PC-9 (cell line): ENCODE measurements around the gene PTGR3. TPM values are rescaled to one million over a fixed set of nuclear protein-coding genes. Genes with fewer than 3 reads are reported as not detected.

Experiments
- BruUV-seq: library from RNA; stranded (reverse); fragments of 400-500 nt; replicated peaks from 2 replicates; lab custom pipeline; 2021; lab: Mats Ljungman, UMichigan
- CTCF ChIA-PET: fragments of 300-600 bp; sonication (Branson Sonifier 250); formaldehyde crosslinking; loops from one replicate; lab custom pipeline; 2022; ENCODE audit warnings: antibody characterized with exemption; lab: Charles Lee
- POLR2A ChIA-PET: fragments of 300-600 bp; sonication (Branson Sonifier 250); formaldehyde crosslinking; loops from one replicate; lab custom pipeline; 2022; ENCODE audit warnings: antibody characterized with exemption; ENCODE audit not compliant: unreplicated experiment; lab: Charles Lee
- DNase-seq, 2 experiments: peaks; one replicate each; pipeline versions ENCODE4 v3.0.0 to v3.0.0-alpha.2; 2015 to 2022; ENCODE audit warnings: mixed read lengths in 1 of 2
- H2AFZ ChIP-seq: fragments of 200-600 bp; sonication (generic); 2 replicates; pipeline ENCODE4 v1.8.1; 2017; ENCODE audit warnings: antibody characterized with exemption
- H3F3A ChIP-seq: fragments of 200-600 bp; sonication (generic); 2 replicates; pipeline ENCODE4 v1.8.1; 2017; ENCODE audit warnings: antibody characterized with exemption, mild to moderate bottlenecking, low read depth; ENCODE audit not compliant: insufficient read depth
- H3K27ac ChIP-seq: fragments of 200-600 bp; sonication (generic); 2 replicates; pipeline ENCODE4 v1.6.1; 2016; ENCODE audit warnings: mixed run types
- H3K27me3 ChIP-seq: fragments of 200-600 bp; sonication (generic); 2 replicates; pipeline ENCODE4 v1.6.1; 2016; ENCODE audit warnings: low read depth, mixed run types; ENCODE audit not compliant: insufficient read depth
- H3K36me3 ChIP-seq: fragments of 200-600 bp; sonication (generic); 2 replicates; pipeline ENCODE4 v1.6.1; 2016; ENCODE audit warnings: low read depth, mixed run types
- H3K4me1 ChIP-seq: fragments of 200-600 bp; sonication (generic); replicated peaks from 2 replicates; pipeline ENCODE4 v1.6.1; 2016; ENCODE audit warnings: mixed run types; ENCODE audit not compliant: insufficient read depth
- H3K4me2 ChIP-seq: fragments of 200-600 bp; sonication (generic); 2 replicates; pipeline ENCODE4 v1.6.1; 2017; ENCODE audit warnings: mixed run types
- H3K4me3 ChIP-seq: fragments of 200-600 bp; sonication (generic); 2 replicates; pipeline ENCODE4 v1.6.1; 2016; ENCODE audit warnings: mixed run types
- H3K79me2 ChIP-seq: fragments of 200-600 bp; sonication (generic); 2 replicates; pipeline ENCODE4 v1.6.1; 2017; ENCODE audit warnings: low read depth, mixed run types
- H3K9me2 ChIP-seq: fragments of 200-600 bp; sonication (generic); 2 replicates; pipeline ENCODE4 v1.8.1; 2017; ENCODE audit warnings: mild to moderate bottlenecking; ENCODE audit not compliant: insufficient read depth
- H3K9me3 ChIP-seq: fragments of 200-600 bp; sonication (generic); 2 replicates; pipeline ENCODE4 v1.8.1; 2016; ENCODE audit warnings: low read depth; ENCODE audit not compliant: insufficient read depth
- H4K20me1 ChIP-seq: fragments of 200-600 bp; sonication (generic); 2 replicates; pipeline ENCODE4 v1.8.1; 2017; ENCODE audit not compliant: insufficient read depth
- CTCF ChIP-seq: fragments of 200-600 bp; sonication (generic); conservative IDR thresholded peaks from 2 replicates; pipeline ENCODE4 v1.6.1; 2017; ENCODE audit warnings: mixed run types, antibody characterized with exemption, mild to moderate bottlenecking, moderate library complexity
- EZH2 ChIP-seq: fragments of 200-600 bp; sonication (generic); IDR thresholded peaks from 2 replicates; pipeline ENCODE4 v1.8.0; 2017; ENCODE audit warnings: antibody characterized with exemption, low read depth
- intact Hi-C: fragments of 100-400 bp; cut with micrococcal nuclease; formaldehyde crosslinking; loops from one replicate; pipeline ENCODE4 v1.10.0; 2022; ENCODE audit not compliant: unreplicated experiment
- total RNA-seq: library from RNA; stranded (reverse); gene quantifications from 2 replicates; pipeline ENCODE4 v1.2.3, GENCODE V29; 2021

PTGR3 gene
- total RNA-seq, 1 experiment from 2014 or later = 38.4 TPM

GRCh38 chr18:75208155-75208835 lies 644 bp downstream of the PTGR3 start:
- peak overlapping the region; percentile 71 for H2AFZ ChIP-seq
- H3K4me2 ChIP-seq = peak overlapping the region; percentile 86
- TSS peak; percentile 47 for BruUV-seq
- no peaks in the 10 kb centered on the region for H3K27me3 ChIP-seq
- H4K20me1 ChIP-seq = peaks cover 31% of the 10 kb centered on the region; the same call in 1 of the 2 replicates
- H3K4me1 ChIP-seq = peaks cover 35% of the 10 kb centered on the region
- peaks cover 23% of the 10 kb centered on the region for H3F3A ChIP-seq
- peak overlapping the region; percentile 77 for H3K27ac ChIP-seq
- peak; percentile 39 to 47 for DNase-seq
- no peaks in the 10 kb centered on the region for H3K9me3 ChIP-seq
- intact Hi-C loops = loop anchor here (1.0 kb wide), 1 partner anchor 312 kb away; no protein-coding TSS in a partner anchor
- peaks cover 49% of the 10 kb centered on the region for H3K79me2 ChIP-seq
- no peaks in the 10 kb centered on the region for H3K9me2 ChIP-seq
- no peak for TF ChIP-seq EZH2
- no peak for TF ChIP-seq CTCF
- ChIA-PET POLR2A (no interaction called here), CTCF (no interaction called here)
- H3K36me3 ChIP-seq = no peaks in the 10 kb centered on the region
- peak overlapping the region; percentile 90 for H3K4me3 ChIP-seq

- POLR2A ChIA-PET = no interaction called here
- CTCF ChIA-PET = no interaction called here
- Histone ChIP-seq H3K36me3 (no peaks in the 10 kb centered on the region), H3K79me2 (peaks cover 55% of the 10 kb centered on the region), H3K27me3 (no peaks in the 10 kb centered on the region), H3F3A (peaks cover 15% of the 10 kb centered on the region), H3K4me2 (peak overlapping the region; percentile 86), H3K4me3 (peak overlapping the region; percentile 90), H3K9me3 (no peaks in the 10 kb centered on the region), H2AFZ (peak overlapping the region; percentile 71), H3K9me2 (no peaks in the 10 kb centered on the region), H4K20me1 (peaks cover 35% of the 10 kb centered on the region; the same call in 1 of the 2 replicates), H3K27ac (no peak overlapping the region; the same call in 1 of the 2 replicates), H3K4me1 (peaks cover 28% of the 10 kb centered on the region)
- TF ChIP-seq EZH2 (no peak), CTCF (no peak)
- no peak for DNase-seq
- intact Hi-C loops = loop anchor here (1.0 kb wide), 1 partner anchor 311 kb away; no protein-coding TSS in a partner anchor
- no TSS peak for BruUV-seq
These were observed 1.4 kb downstream of the PTGR3 start for GRCh38 chr18:75207310-75208154.

GRCh38 chr18:75206452-75207309 lies 2.3 kb downstream of the PTGR3 start:
- BruUV-seq = no TSS peak
- H3K27ac ChIP-seq = no peak overlapping the region
- H3K4me1 ChIP-seq = peaks cover 24% of the 10 kb centered on the region
- no peaks in the 10 kb centered on the region for H3K9me2 ChIP-seq
- H3K36me3 ChIP-seq = 0 out of 2 replicates have a peak, but pooled peaks cover under 1% of the 10 kb centered on the region
- TF ChIP-seq CTCF (no peak), EZH2 (no peak)
- ChIA-PET CTCF (no interaction called here), POLR2A (no interaction called here)
- H3K9me3 ChIP-seq = no peaks in the 10 kb centered on the region
- peaks cover 11% of the 10 kb centered on the region for H3F3A ChIP-seq
- H3K27me3 ChIP-seq = no peaks in the 10 kb centered on the region
- H2AFZ ChIP-seq = no peak overlapping the region
- H4K20me1 ChIP-seq = peaks cover 35% of the 10 kb centered on the region; the same call in 1 of the 2 replicates
- H3K4me3 ChIP-seq = peak overlapping the region; percentile 90
- peak overlapping the region; percentile 86 for H3K4me2 ChIP-seq
- DNase-seq = no peak
- intact Hi-C loops = no loop called here
- H3K79me2 ChIP-seq = peaks cover 55% of the 10 kb centered on the region
